Natural killer cell (primary cell): ENCODE data around the gene ELOB. TPM values are rescaled to one million over a fixed set of nuclear protein-coding genes. Genes with fewer than 3 reads are reported as not detected.

ENCODE experiments used
- ATAC-seq, 3 donors: fragments of 150-1000 bp in 2 of 3; fragments of 200-7000 bp in 1 of 3; cut with Tn5 transposase; 1 replicate in 1 of 3; 2 replicates in 2 of 3; pipeline ENCODE4 v1.10.0; 2021; ENCODE audit warnings: mild to moderate bottlenecking in 2 of 3, moderate library complexity in 2 of 3
- DNase-seq, 2 donors: peaks; one replicate each; pipeline versions ENCODE4 v3.0.0 to v3.0.0-alpha.2; 2013 to 2021; ENCODE audit warnings: mixed read lengths in 1 of 2
- H3K27ac ChIP-seq: one replicate; pipeline ENCODE4 v1.5.1; 2013; ENCODE audit warnings: mild to moderate bottlenecking, low read length
- H3K27me3 ChIP-seq: one replicate; pipeline ENCODE4 v1.6.1; 2013; ENCODE audit warnings: low read length; ENCODE audit not compliant: control insufficient read depth, insufficient read depth
- H3K36me3 ChIP-seq: one replicate; pipeline ENCODE4 v1.6.1; 2013; ENCODE audit warnings: low read length; ENCODE audit not compliant: control insufficient read depth, insufficient read depth
- H3K4me1 ChIP-seq: one replicate; pipeline ENCODE4 v1.6.1; 2013; ENCODE audit warnings: low read length; ENCODE audit not compliant: control insufficient read depth, insufficient read depth
- H3K4me3 ChIP-seq: one replicate; pipeline ENCODE4 v1.5.1; 2013; ENCODE audit warnings: low read length
- H3K9me3 ChIP-seq: one replicate; pipeline ENCODE4 v1.6.1; 2013; ENCODE audit warnings: low read length; ENCODE audit not compliant: control insufficient read depth, insufficient read depth
- H3K27ac Mint-ChIP-seq, 2 donors: one replicate each; pipeline ENCODE4 v1.8.0; 2022; ENCODE audit warnings: mild to moderate bottlenecking in 2 of 2, mixed read lengths in 2 of 2, moderate library complexity in 1 of 2
- H3K27me3 Mint-ChIP-seq, 2 donors: one replicate each; pipeline ENCODE4 v1.8.0; 2022; ENCODE audit warnings: low read depth in 2 of 2, mixed read lengths in 2 of 2
- H3K36me3 Mint-ChIP-seq: one replicate; pipeline ENCODE4 v1.8.0; 2022; ENCODE audit warnings: mixed read lengths
- H3K4me1 Mint-ChIP-seq, 2 donors: one replicate each; pipeline ENCODE4 v1.8.0; 2022; ENCODE audit warnings: mixed read lengths in 2 of 2
- H3K4me3 Mint-ChIP-seq: one replicate; pipeline ENCODE4 v1.8.0; 2022; ENCODE audit warnings: mild to moderate bottlenecking, moderate library complexity, mixed read lengths
- H3K9me3 Mint-ChIP-seq, 2 donors: one replicate each; pipeline ENCODE4 v1.8.0; 2022; ENCODE audit warnings: mixed read lengths in 2 of 2
- CTCF ChIP-seq: fragments of 200-600 bp; IDR thresholded peaks from one replicate; pipeline ENCODE4 v1.8.0; 2022; ENCODE audit warnings: antibody characterized with exemption
- WGBS: methylation state at CpG from one replicate; pipeline ENCODE4 v1.1.7; 2013; ENCODE audit warnings: missing lambda C conversion rate; ENCODE audit not compliant: insufficient coverage; 5-methylcytosine and 5-hydroxymethylcytosine counted together
- intact Hi-C: fragments of 100-400 bp; cut with micrococcal nuclease; formaldehyde crosslinking; loops from one replicate; pipeline ENCODE4 v1.14.2; 2022
- total RNA-seq, 4 donors: library from RNA; stranded (reverse); fragments of 120-200 nt in 1 of 4; gene quantifications; one replicate each; pipeline versions ENCODE4 v1.2.3 to v1.2.4, GENCODE V29; 2013 to 2022

ELOB gene
- total RNA-seq, 3 donors from 2014 or later (not counting 1 experiment from before 2014, with no cell fraction given), result 146 to 207 (median 161) TPM

GRCh38 chr16:2824626-2825025, 47.5 kb upstream of the ELOB start:
- Histone ChIP-seq H3K27ac (no peak overlapping the region), H3K4me1 (peaks cover 3% of the 10 kb centered on the region), H3K27me3 (no peaks in the 10 kb centered on the region), H3K36me3 (no peaks in the 10 kb centered on the region), H3K4me3 (no peak overlapping the region), H3K9me3 (no peaks in the 10 kb centered on the region)
- H3K9me3 Mint-ChIP-seq, result no peaks in the 10 kb centered on the region
- intact Hi-C loops, result no loop called here
- WGBS, result 88% methylated on average over 10 of the region's 10 CpGs
- no peak for TF ChIP-seq CTCF
- no peaks in the 10 kb centered on the region for H3K36me3 Mint-ChIP-seq
- ATAC-seq (no peak), DNase-seq (no peak)
- no peak overlapping the region for H3K27ac Mint-ChIP-seq
- no peaks in the 10 kb centered on the region for H3K4me1 Mint-ChIP-seq
- no peaks in the 10 kb centered on the region for H3K27me3 Mint-ChIP-seq
- no peak overlapping the region for H3K4me3 Mint-ChIP-seq

- Mint-ChIP-seq H3K36me3 (no peaks in the 10 kb centered on the region), H3K9me3 (no peaks in the 10 kb centered on the region), H3K27me3 (no peaks in the 10 kb centered on the region), H3K4me1 (no peaks in the 10 kb centered on the region), H3K4me3 (no peak overlapping the region), H3K27ac (no peak overlapping the region)
- Histone ChIP-seq H3K4me3 (no peak overlapping the region), H3K27ac (no peak overlapping the region), H3K36me3 (no peaks in the 10 kb centered on the region), H3K27me3 (no peaks in the 10 kb centered on the region), H3K4me1 (no peaks in the 10 kb centered on the region), H3K9me3 (no peaks in the 10 kb centered on the region)
- TF ChIP-seq CTCF, result no peak
- intact Hi-C loops, result no loop called here
- WGBS, result 88% methylated on average over 4 of the region's 4 CpGs
- DNase-seq, result no peak
- no peak for ATAC-seq
These were observed 45.4 kb upstream of the ELOB start for GRCh38 chr16:2822496-2822895.

GRCh38 chr16:2822158-2822495, 45.0 kb upstream of the ELOB start:
- WGBS, result 72% methylated on average over 7 of the region's 8 CpGs
- intact Hi-C loops, result no loop called here
- no peak for TF ChIP-seq CTCF

GRCh38 chr16:2821487-2822157, 44.5 kb upstream of the ELOB start:
- Histone ChIP-seq H3K27me3 (no peaks in the 10 kb centered on the region), H3K9me3 (no peaks in the 10 kb centered on the region), H3K4me1 (peaks cover 3% of the 10 kb centered on the region), H3K4me3 (no peak overlapping the region), H3K36me3 (no peaks in the 10 kb centered on the region), H3K27ac (no peak overlapping the region)
- no peaks in the 10 kb centered on the region for H3K4me1 Mint-ChIP-seq
- intact Hi-C loops, result no loop called here
- DNase-seq (no peak), ATAC-seq (no peak)
- no peaks in the 10 kb centered on the region for H3K9me3 Mint-ChIP-seq
- H3K27me3 Mint-ChIP-seq, result no peaks in the 10 kb centered on the region
- no peak overlapping the region for H3K27ac Mint-ChIP-seq
- H3K36me3 Mint-ChIP-seq, result no peaks in the 10 kb centered on the region
- no peak for TF ChIP-seq CTCF
- WGBS, result 88% methylated on average over 8 of the region's 9 CpGs
- H3K4me3 Mint-ChIP-seq, result no peak overlapping the region

More at GRCh38 chr16:2822158-2822495, 45.0 kb upstream of the ELOB start:
- Mint-ChIP-seq H3K4me1 (no peaks in the 10 kb centered on the region), H3K4me3 (no peak overlapping the region), H3K27me3 (no peaks in the 10 kb centered on the region), H3K9me3 (no peaks in the 10 kb centered on the region), H3K27ac (no peak overlapping the region), H3K36me3 (no peaks in the 10 kb centered on the region)
- no peaks in the 10 kb centered on the region for H3K36me3 ChIP-seq
- no peaks in the 10 kb centered on the region for H3K27me3 ChIP-seq
- H3K4me1 ChIP-seq, result no peaks in the 10 kb centered on the region
- H3K27ac ChIP-seq, result no peak overlapping the region
- no peaks in the 10 kb centered on the region for H3K9me3 ChIP-seq
- ATAC-seq (no peak), DNase-seq (no peak)
- H3K4me3 ChIP-seq, result no peak overlapping the region
